Thymus (tissue), 11 donors: ENCODE measurements around the gene COL17A1. TPM values are rescaled to one million over a fixed set of nuclear protein-coding genes. Genes with fewer than 3 reads are reported as not detected.

Source experiments
- DNase-seq, 9 donors: peaks; one replicate each; pipeline ENCODE4 v3.0.0-alpha.2; 2013; ENCODE audit warnings: low spot score in 9 of 9, low read depth in 6 of 9, missing footprints in 1 of 9
- H3K27ac ChIP-seq, 2 donors: one replicate each; pipeline ENCODE4 v1.5.1; 2013; ENCODE audit warnings: control low read depth in 1 of 2, low read depth in 1 of 2, low read length in 1 of 2, mild to moderate bottlenecking in 1 of 2, moderate library complexity in 1 of 2
- H3K27me3 ChIP-seq, 2 donors: one replicate each; pipeline ENCODE4 v1.5.1; 2013; ENCODE audit warnings: low read length in 1 of 2; ENCODE audit not compliant: control insufficient read depth in 2 of 2, insufficient read depth in 1 of 2
- H3K36me3 ChIP-seq, 2 donors: one replicate each; pipeline ENCODE4 v1.5.1; 2013; ENCODE audit warnings: low read length in 1 of 2, mild to moderate bottlenecking in 1 of 2, moderate library complexity in 1 of 2; ENCODE audit not compliant: control insufficient read depth in 2 of 2, insufficient read depth in 2 of 2
- H3K4me1 ChIP-seq, 2 donors: one replicate each; pipeline ENCODE4 v1.5.1; 2013; ENCODE audit warnings: low read length in 2 of 2; ENCODE audit not compliant: control insufficient read depth in 2 of 2, insufficient read depth in 2 of 2
- H3K4me3 ChIP-seq, 2 donors: one replicate each; pipeline ENCODE4 v1.5.1; 2013; ENCODE audit warnings: low read length in 2 of 2, control low read depth in 1 of 2, mild to moderate bottlenecking in 1 of 2
- H3K9me3 ChIP-seq, 2 donors: one replicate each; pipeline ENCODE4 v1.5.1; 2013; ENCODE audit warnings: low read length in 1 of 2, mild to moderate bottlenecking in 1 of 2; ENCODE audit not compliant: control insufficient read depth in 2 of 2, insufficient read depth in 1 of 2
- WGBS: extraction: QIAGEN DNeasy Blood & Tissue Kit; methylation state at CpG from one replicate; pipeline ENCODE4 v1.1.7; 2013; 5-methylcytosine and 5-hydroxymethylcytosine counted together
- polyA plus RNA-seq: library from polyadenylated mRNA; stranded (reverse); fragments of 200-250 nt; gene quantifications from one replicate; pipeline ENCODE4 v1.2.3, GENCODE V29; 2013
- total RNA-seq: library from RNA; stranded (reverse); fragments of 120-200 nt; gene quantifications from one replicate; pipeline ENCODE4 v1.2.4, GENCODE V29; 2013
- donor health status: healthy.

The COL17A1 gene
- total and polyA plus RNA-seq, 2 donors = 75.3 to 268 TPM

DNA sequence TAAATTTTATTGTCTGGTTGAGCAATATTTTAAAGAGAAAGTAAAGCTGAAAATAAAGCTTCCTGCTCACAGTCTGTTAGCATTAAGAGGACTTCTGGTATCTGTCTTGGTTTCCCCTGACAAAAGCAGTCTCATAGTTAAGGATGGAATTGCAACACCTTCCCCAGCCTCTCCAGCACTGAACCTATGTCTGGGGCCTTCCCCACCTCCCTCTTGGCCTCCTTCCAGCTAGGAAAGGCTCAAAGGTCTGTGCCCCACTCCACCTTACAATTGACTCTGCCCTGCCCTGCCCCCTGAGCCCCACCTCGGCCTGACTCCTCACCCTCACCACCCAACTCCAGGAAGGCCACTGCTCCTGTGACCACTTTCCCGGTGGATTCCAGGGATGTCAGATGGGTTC is 33.2 kb downstream of the COL17A1 start:
- no peaks in the 10 kb centered on the region for H3K4me1 ChIP-seq
- no peak overlapping the region for H3K4me3 ChIP-seq
- no peaks in the 10 kb centered on the region for H3K9me3 ChIP-seq
- WGBS = 95% methylated on average over 2 of the region's 2 CpGs
- DNase-seq = no peak
- H3K27me3 ChIP-seq = no peaks in the 10 kb centered on the region
- H3K36me3 ChIP-seq = no peaks in the 10 kb centered on the region
- H3K27ac ChIP-seq = no peak overlapping the region

DNA sequence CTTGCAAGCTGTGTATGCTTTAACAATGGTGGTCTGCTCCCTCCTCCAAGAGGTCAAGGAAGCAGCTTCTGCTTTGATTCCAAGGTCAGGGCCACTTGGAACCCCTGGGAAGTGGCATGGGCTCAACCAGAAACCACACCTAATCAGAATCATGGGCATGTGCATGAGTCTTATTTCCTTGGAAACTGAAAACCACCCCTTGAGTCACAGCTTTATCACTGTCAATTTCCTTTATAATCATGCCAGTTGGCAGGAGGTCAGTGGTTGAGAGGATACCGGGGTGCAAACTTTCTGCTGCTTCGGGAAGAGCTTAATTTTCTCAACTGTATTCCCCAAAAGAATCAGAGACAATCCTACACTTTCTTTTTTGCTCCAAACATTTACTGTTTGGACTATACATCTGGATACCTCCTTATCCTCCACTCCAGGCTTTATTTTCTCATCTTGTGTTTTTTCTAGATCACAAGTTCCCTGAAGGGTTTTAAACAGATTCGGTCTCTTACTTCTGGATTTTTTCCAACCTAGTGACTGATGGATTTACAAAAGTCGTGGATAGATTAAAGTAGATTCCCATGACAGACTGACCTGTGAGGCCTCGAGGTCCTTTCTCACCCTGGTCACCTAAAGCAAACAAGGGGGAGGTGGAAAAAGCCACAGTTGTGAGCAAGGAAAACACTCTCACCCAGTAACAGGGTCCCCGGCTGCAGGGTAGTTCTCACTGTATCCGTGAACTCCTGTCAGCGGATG is 36.0 kb downstream of the COL17A1 start:
- no peak overlapping the region for H3K27ac ChIP-seq
- no peak overlapping the region for H3K4me3 ChIP-seq
- DNase-seq = no peak
- no peaks in the 10 kb centered on the region for H3K36me3 ChIP-seq
- no peaks in the 10 kb centered on the region for H3K27me3 ChIP-seq
- H3K9me3 ChIP-seq = no peaks in the 10 kb centered on the region
- WGBS = 89% methylated on average over 8 of the region's 8 CpGs
- H3K4me1 ChIP-seq = no peaks in the 10 kb centered on the region

DNA sequence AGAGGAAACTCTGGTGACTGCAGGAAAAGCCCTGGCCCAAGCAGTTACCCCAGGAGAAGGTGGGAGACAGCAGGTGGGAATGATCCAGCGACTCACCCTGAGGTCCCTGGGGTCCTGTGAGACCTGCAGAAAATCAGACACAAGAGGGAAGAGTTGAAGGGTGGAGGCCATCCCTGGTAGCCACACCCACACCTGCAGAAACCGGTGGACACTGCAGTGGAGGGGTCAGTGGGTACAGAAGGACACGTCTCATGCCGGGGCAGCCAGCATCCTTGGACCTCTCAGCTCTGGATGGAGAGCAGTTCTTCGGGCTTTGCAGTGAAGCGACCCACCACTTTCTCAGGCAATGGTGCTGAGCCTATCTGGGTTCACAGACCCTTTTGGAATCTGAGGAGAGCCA is 39.0 kb downstream of the COL17A1 start:
- Histone ChIP-seq H3K9me3 (no peaks in the 10 kb centered on the region), H3K4me1 (no peaks in the 10 kb centered on the region), H3K36me3 (no peaks in the 10 kb centered on the region), H3K27ac (no peak overlapping the region), H3K4me3 (no peak overlapping the region), H3K27me3 (no peaks in the 10 kb centered on the region)
- DNase-seq = no peak
- 96% methylated on average over 6 of the region's 6 CpGs for WGBS

GRCh38 chr10:104045151-104046089 is 40.3 kb downstream of the COL17A1 start:
- no peaks in the 10 kb centered on the region for H3K4me1 ChIP-seq
- WGBS = 97% methylated on average over 9 of the region's 9 CpGs
- H3K27me3 ChIP-seq = no peaks in the 10 kb centered on the region
- H3K4me3 ChIP-seq = no peak overlapping the region
- no peaks in the 10 kb centered on the region for H3K36me3 ChIP-seq
- DNase-seq = no peak
- H3K9me3 ChIP-seq = no peaks in the 10 kb centered on the region
- H3K27ac ChIP-seq = no peak overlapping the region

DNA sequence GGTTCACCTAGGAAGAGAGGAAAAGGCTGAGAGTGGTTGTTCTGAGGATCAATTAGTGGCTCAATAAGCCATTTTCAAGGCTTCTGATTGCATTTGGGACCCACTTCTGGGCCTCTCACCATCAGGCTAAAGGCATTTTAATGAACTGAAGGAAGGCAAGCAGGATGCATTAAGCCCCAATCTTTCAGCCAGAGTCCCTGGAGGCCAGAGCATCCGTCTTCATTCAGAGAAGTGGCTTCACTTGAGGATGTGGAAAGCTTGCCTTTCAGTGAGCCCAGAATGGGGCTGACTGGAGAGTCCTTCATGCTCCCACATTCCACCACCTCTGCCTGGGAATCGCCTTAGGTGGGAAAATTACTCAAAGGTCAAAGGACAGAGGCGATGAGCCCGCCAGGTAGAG is 41.8 kb downstream of the COL17A1 start:
- Histone ChIP-seq H3K4me1 (no peaks in the 10 kb centered on the region), H3K9me3 (no peaks in the 10 kb centered on the region), H3K27me3 (no peaks in the 10 kb centered on the region), H3K36me3 (no peaks in the 10 kb centered on the region), H3K27ac (no peak overlapping the region), H3K4me3 (no peak overlapping the region)
- no peak for DNase-seq
- 95% methylated on average over 4 of the region's 4 CpGs for WGBS

GRCh38 chr10:104043185-104043830 is 42.4 kb downstream of the COL17A1 start:
- H3K4me3 ChIP-seq = no peak overlapping the region
- whole genome bisulfite sequencing = 79% methylated on average over 8 of the region's 8 CpGs
- H3K27me3 ChIP-seq = no peaks in the 10 kb centered on the region
- no peaks in the 10 kb centered on the region for H3K36me3 ChIP-seq
- no peak for DNase-seq
- H3K27ac ChIP-seq = no peak overlapping the region
- H3K9me3 ChIP-seq = no peaks in the 10 kb centered on the region
- H3K4me1 ChIP-seq = no peaks in the 10 kb centered on the region

DNA sequence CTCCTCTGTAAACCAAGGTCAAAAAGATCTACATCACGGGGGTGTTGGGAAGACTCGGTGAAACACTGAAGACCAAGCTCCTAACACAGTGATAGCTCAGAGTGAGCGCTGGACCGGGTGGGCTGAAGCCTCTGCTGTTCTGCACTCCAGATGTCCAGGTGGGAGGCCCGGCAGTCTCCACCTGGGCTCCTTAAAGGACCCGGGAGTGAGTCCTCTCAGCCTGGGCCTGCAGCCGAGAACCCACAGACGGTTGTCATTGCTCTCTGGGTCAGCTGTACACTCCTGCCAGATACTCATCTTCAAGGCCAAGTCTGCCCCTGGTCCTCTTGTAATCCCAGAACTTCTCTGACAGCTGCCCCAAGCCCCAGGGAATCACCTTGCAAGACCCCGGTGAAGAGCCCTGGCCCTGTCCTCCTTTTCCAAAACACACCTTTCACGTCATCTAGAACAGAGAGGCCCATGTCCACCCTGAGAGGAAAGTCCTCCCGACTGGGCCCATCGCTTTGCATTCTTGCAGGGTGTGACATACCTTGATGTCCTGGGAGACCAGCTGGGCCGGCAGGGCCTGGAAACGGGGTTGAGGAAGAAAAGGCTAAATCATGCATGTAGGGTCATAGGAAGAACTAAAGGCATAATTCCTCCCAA is 43.7 kb downstream of the COL17A1 start:
- DNase-seq = no peak
- Histone ChIP-seq H3K4me1 (no peaks in the 10 kb centered on the region), H3K4me3 (no peak overlapping the region), H3K27me3 (no peaks in the 10 kb centered on the region), H3K27ac (no peak overlapping the region), H3K9me3 (no peaks in the 10 kb centered on the region), H3K36me3 (no peaks in the 10 kb centered on the region)
- WGBS = 93% methylated on average over 14 of the region's 14 CpGs

DNA sequence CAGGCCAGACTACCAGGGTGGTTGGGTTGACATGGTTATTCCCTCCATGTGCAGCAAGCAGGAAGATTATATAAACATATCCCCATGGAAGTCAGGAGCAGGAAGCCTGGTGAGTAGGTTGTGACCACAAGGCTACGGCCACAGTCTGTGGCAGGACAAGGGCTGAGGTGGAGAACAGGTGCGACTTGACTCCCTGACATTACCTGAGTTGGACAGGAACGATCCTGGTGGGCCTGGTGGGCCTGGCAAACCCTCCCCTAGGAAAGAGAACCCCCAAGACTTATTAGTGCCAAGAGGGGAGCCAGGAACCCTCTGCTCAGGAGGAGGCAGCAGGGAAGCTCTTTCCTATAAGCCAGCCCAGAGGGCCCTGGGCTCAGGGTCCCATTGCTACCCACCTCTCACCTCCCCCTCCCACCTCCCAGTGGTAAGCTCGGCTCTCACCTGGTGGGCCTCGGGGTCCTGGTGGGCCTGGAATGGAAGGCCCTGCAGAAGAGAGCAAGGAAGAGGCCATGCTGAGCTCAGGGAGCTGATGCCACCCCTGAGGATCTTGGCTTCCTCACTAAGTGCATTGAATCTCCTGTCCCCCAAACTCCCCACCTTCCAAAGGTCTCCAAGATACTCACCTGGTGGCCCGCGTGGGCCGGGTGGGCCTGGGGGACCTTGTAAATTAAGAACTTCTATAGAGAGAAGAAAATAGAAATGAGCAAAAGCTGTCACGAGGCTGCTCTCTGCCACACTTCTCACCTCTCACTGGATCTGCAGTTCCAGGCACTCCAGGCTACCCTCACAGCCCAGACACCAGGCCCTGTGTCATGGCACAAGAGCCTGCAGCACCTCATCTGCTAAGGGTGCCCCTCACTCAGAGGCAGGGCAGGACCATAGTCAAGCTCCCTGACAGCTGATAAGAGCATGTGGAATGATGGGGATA is 44.6 kb downstream of the COL17A1 start:
- Histone ChIP-seq H3K27me3 (no peaks in the 10 kb centered on the region), H3K36me3 (no peaks in the 10 kb centered on the region), H3K9me3 (no peaks in the 10 kb centered on the region), H3K4me1 (no peaks in the 10 kb centered on the region), H3K4me3 (no peak overlapping the region), H3K27ac (no peak overlapping the region)
- no peak for DNase-seq
- WGBS = 91% methylated on average over 9 of the region's 9 CpGs
